Measurements from ENCODE around the gene SUMO2. TPM values are rescaled to one million over a fixed set of nuclear protein-coding genes. Genes with fewer than 3 reads are reported as not detected.

Gene SUMO2
- total RNA-seq, 2 experiments from 2014 or later, result 286 to 628 TPM

DNA sequence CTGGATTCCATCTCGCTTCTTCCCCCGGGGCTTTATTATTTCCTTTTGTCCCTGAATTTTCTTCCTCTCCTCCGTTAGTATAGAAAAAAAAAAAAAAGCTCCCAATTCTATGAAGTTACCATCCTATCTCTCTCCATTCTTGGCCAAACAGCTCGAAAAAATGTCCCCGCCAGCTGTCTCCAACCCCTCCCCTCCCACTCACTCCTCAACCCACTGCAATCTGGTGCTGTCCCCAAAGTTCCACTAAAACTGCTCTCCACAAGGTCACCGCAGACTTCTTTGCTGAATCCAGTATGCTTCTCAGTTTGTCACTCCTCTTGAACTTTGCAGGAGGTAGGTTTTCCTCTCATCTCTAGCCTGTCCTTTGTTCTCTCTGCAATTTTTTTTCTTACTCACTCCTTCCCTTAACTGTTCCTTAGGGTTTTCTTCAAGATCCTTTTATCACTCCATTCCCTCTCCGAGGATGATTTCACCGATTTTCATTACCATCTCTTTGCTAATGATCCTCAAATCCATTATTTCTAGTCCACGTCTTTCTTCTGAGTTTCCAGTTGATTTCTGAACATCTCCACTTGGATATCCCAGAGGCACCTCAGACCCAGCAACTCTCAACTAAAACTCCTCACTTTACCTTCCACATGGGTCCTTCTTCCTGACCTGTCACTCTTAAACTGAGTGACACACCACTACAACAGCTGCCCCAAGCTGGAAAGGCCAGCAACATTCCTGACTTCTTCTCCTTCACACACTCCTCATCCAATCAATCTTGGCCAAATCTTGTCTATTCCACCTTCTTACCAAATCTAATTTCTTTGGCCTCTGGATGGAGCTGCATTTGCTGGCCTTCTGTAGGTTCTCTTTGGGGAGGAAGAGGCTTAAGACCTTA, 1.5 kb upstream of the SUMO2 start:
- Histone ChIP-seq H3K4me3 (ENCODE audit: low read depth, low read length, poor library complexity, severe bottlenecking) (no peak overlapping the region), H3K27ac (ENCODE audit: low read depth, low read length, poor library complexity, severe bottlenecking) (no peak overlapping the region), H3K9me2 (ENCODE audit: insufficient read depth, low read length) (no peaks in the 10 kb centered on the region), H3K36me3 (ENCODE audit: insufficient read depth, low read length) (peaks cover 31% of the 10 kb centered on the region), H4K20me1 (ENCODE audit: insufficient read depth, low read length) (peaks cover 10% of the 10 kb centered on the region), H3K4me1 (ENCODE audit: insufficient read depth, low read length, poor library complexity, severe bottlenecking) (peaks cover 27% of the 10 kb centered on the region), H3K4me2 (ENCODE audit: low read length) (no peak overlapping the region), H2AFZ (ENCODE audit: low read length) (no peak overlapping the region), H3K9me3 (ENCODE audit: low read length) (no peaks in the 10 kb centered on the region), H3K79me2 (ENCODE audit: insufficient read depth, low read depth, low read length) (peaks cover 34% of the 10 kb centered on the region)
- no peak for DNase-seq (ENCODE audit: low spot score)
- TF ChIP-seq, protein P1, sequence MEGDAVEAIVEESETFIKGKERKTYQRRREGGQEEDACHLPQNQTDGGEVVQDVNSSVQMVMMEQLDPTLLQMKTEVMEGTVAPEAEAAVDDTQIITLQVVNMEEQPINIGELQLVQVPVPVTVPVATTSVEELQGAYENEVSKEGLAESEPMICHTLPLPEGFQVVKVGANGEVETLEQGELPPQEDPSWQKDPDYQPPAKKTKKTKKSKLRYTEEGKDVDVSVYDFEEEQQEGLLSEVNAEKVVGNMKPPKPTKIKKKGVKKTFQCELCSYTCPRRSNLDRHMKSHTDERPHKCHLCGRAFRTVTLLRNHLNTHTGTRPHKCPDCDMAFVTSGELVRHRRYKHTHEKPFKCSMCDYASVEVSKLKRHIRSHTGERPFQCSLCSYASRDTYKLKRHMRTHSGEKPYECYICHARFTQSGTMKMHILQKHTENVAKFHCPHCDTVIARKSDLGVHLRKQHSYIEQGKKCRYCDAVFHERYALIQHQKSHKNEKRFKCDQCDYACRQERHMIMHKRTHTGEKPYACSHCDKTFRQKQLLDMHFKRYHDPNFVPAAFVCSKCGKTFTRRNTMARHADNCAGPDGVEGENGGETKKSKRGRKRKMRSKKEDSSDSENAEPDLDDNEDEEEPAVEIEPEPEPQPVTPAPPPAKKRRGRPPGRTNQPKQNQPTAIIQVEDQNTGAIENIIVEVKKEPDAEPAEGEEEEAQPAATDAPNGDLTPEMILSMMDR (conservative IDR thresholded peaks at IDR 0.05; ENCODE audit: low read length), result no peak
- no peak for TF ChIP-seq EZH2phosphoT487 (IDR thresholded peaks at IDR 0.05; ENCODE audit: borderline replicate concordance, low read depth, low read length)
- ChIA-PET POLR2A (interaction anchor here (0.5 to 1.7 kb wide), 8 partner anchors 13 to 1556 kb away, joined by 3 to 6 read pairs (median 4); partner anchors contain the start of genes NT5C and NUP85), CTCF (ENCODE audit: unreplicated experiment) (no interaction called here)
- intact Hi-C loops (cut with micrococcal nuclease; ENCODE audit: unreplicated experiment), result loop anchor here (1.0 to 2.0 kb wide), 4 partner anchors 17 to 137 kb away; partner anchors contain the start of genes ATP5PD, KCTD2, MIF4GD and NT5C
- BruUV-seq (replicated peaks), result TSS peak; percentile 86

DNA sequence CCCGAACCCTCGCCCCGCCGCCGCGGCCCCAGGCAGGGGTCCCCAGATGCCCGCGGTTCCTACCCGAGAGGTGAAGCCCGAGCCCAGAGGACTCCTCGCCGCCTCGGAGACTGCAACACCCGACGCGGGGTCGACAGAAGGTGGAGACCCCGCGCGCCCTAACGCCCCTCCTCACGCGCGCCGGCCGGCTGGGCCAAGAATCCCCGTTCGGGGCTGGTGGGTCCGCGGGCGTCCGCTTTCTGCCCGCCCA, 515 bp downstream of the SUMO2 start:
- no peak for DNase-seq (ENCODE audit: low spot score)
- Histone ChIP-seq H3K9me2 (ENCODE audit: insufficient read depth, low read length) (no peaks in the 10 kb centered on the region), H3K27ac (ENCODE audit: low read depth, low read length, poor library complexity, severe bottlenecking) (peak overlapping the region; percentile 91), H2AFZ (ENCODE audit: low read length) (peak overlapping the region; percentile 18; the same call in 1 of the 2 replicates), H3K4me3 (ENCODE audit: low read depth, low read length, poor library complexity, severe bottlenecking) (peak overlapping the region; percentile 88), H3K4me1 (ENCODE audit: insufficient read depth, low read length, poor library complexity, severe bottlenecking) (peaks cover 24% of the 10 kb centered on the region), H3K36me3 (ENCODE audit: insufficient read depth, low read length) (peaks cover 51% of the 10 kb centered on the region), H3K9me3 (ENCODE audit: low read length) (no peaks in the 10 kb centered on the region), H4K20me1 (ENCODE audit: insufficient read depth, low read length) (peaks cover 10% of the 10 kb centered on the region), H3K79me2 (ENCODE audit: insufficient read depth, low read depth, low read length) (peaks cover 54% of the 10 kb centered on the region), H3K4me2 (ENCODE audit: low read length) (peak overlapping the region; percentile 81)
- no peak for TF ChIP-seq EZH2phosphoT487 (IDR thresholded peaks at IDR 0.05; ENCODE audit: borderline replicate concordance, low read depth, low read length)
- BruUV-seq (replicated peaks), result no TSS peak
- ChIA-PET CTCF (ENCODE audit: unreplicated experiment) (no interaction called here), POLR2A (no interaction called here)
- intact Hi-C loops (cut with micrococcal nuclease; ENCODE audit: unreplicated experiment), result loop anchor here (2.0 kb wide), 3 partner anchors 51 to 135 kb away; partner anchors contain the start of genes ATP5PD, KCTD2, MIF4GD and NT5C

GRCh38 chr17:75181608-75182318, 996 bp downstream of the SUMO2 start:
- ChIA-PET POLR2A (interaction anchor here (0.5 to 1.0 kb wide), 2 partner anchors 10 to 85 kb away, joined by 5 to 7 read pairs; no protein-coding TSS in a partner anchor), CTCF (ENCODE audit: unreplicated experiment) (interaction anchor here (0.6 to 0.7 kb wide), 2 partner anchors 10 to 421 kb away, joined by 4 to 6 read pairs; no protein-coding TSS in a partner anchor)
- intact Hi-C loops (cut with micrococcal nuclease; ENCODE audit: unreplicated experiment), result loop anchor here (2.0 kb wide), 3 partner anchors 51 to 135 kb away; partner anchors contain the start of genes ATP5PD, KCTD2, MIF4GD and NT5C
- peak; percentile 55 for DNase-seq (ENCODE audit: low spot score)
- peak overlapping the region; percentile 18; the same call in 1 of the 2 replicates for H2AFZ ChIP-seq (ENCODE audit: low read length)
- peaks cover 55% of the 10 kb centered on the region for H3K36me3 ChIP-seq (ENCODE audit: insufficient read depth, low read length)
- H3K4me3 ChIP-seq (ENCODE audit: low read depth, low read length, poor library complexity, severe bottlenecking), result peak overlapping the region; percentile 88
- H3K9me2 ChIP-seq (ENCODE audit: insufficient read depth, low read length), result no peaks in the 10 kb centered on the region
- no TSS peak for BruUV-seq (replicated peaks)
- peak overlapping the region; percentile 81 for H3K4me2 ChIP-seq (ENCODE audit: low read length)
- H4K20me1 ChIP-seq (ENCODE audit: insufficient read depth, low read length), result peaks cover 10% of the 10 kb centered on the region
- no peaks in the 10 kb centered on the region for H3K9me3 ChIP-seq (ENCODE audit: low read length)
- peaks cover 24% of the 10 kb centered on the region for H3K4me1 ChIP-seq (ENCODE audit: insufficient read depth, low read length, poor library complexity, severe bottlenecking)
- H3K79me2 ChIP-seq (ENCODE audit: insufficient read depth, low read depth, low read length), result peaks cover 59% of the 10 kb centered on the region
- TF ChIP-seq EZH2phosphoT487 (IDR thresholded peaks at IDR 0.05; ENCODE audit: borderline replicate concordance, low read depth, low read length), result no peak
- TF ChIP-seq, protein P1 (conservative IDR thresholded peaks at IDR 0.05; ENCODE audit: low read length), result no peak
- peak overlapping the region; percentile 91 for H3K27ac ChIP-seq (ENCODE audit: low read depth, low read length, poor library complexity, severe bottlenecking)

Measured in OCI-LY7 (cell line).